HEK293 (cell line): ENCODE measurements around the gene NRIP2.
A peak's percentile ranks its signal among the peaks of the same experiment; 100 is the strongest.

ENCODE experiments used
- BCL11A ChIP-seq: fragments of 450-650 bp; formaldehyde crosslinking; IDR thresholded peaks from 2 replicates; pipeline ENCODE4 v1.5.1; 2016; ENCODE audit warnings: low read depth, missing biosample characterization, missing genetic modification characterization
- IKZF3 ChIP-seq: fragments of 450-650 bp; IDR thresholded peaks from 2 replicates; pipeline ENCODE4 v1.5.0; 2018; ENCODE audit warnings: missing biosample characterization, mild to moderate bottlenecking, missing genetic modification characterization, moderate library complexity
- MEIS1 ChIP-seq: sonication (generic); formaldehyde crosslinking; IDR thresholded peaks from 2 replicates; pipeline ENCODE4 v1.8.1; 2022; ENCODE audit warnings: missing genetic modification reagents, mild to moderate bottlenecking, borderline replicate concordance
- MYNN ChIP-seq: fragments of 450-650 bp; formaldehyde crosslinking; IDR thresholded peaks from 2 replicates; pipeline ENCODE4 v1.5.1; 2016; ENCODE audit warnings: missing biosample characterization, missing genetic modification characterization, borderline replicate concordance
- MZF1 ChIP-seq: fragments of 450-650 bp; formaldehyde crosslinking; IDR thresholded peaks from 2 replicates; pipeline ENCODE4 v1.5.1; 2017; ENCODE audit warnings: missing biosample characterization, missing genetic modification characterization, borderline replicate concordance
- REPIN1 ChIP-seq: fragments of 450-650 bp; formaldehyde crosslinking; IDR thresholded peaks from 2 replicates; pipeline ENCODE4 v1.5.1; 2017; ENCODE audit warnings: missing biosample characterization, missing genetic modification characterization, low read depth
- SETDB1 ChIP-seq: IDR thresholded peaks from one replicate; pipeline ENCODE4 v1.6.1; 2017; ENCODE audit warnings: mild to moderate bottlenecking, low read length, moderate library complexity, mixed read lengths; ENCODE audit not compliant: insufficient read length
- TRIM28 ChIP-seq: IDR thresholded peaks from 2 replicates; pipeline ENCODE4 v1.6.1; 2011; ENCODE audit warnings: low read length, control low read depth, borderline replicate concordance
- WT1 ChIP-seq: fragments of 450-650 bp; formaldehyde crosslinking; IDR thresholded peaks from 2 replicates; pipeline ENCODE4 v1.5.1; 2016; ENCODE audit warnings: missing biosample characterization, missing genetic modification characterization
- ZBTB20 ChIP-seq: fragments of 450-650 bp; formaldehyde crosslinking; IDR thresholded peaks from 2 replicates; pipeline ENCODE4 v1.5.1; 2016; ENCODE audit warnings: missing biosample characterization, missing genetic modification characterization
- ZBTB49 ChIP-seq: fragments of 450-650 bp; formaldehyde crosslinking; IDR thresholded peaks from 2 replicates; pipeline ENCODE4 v1.5.1; 2016; ENCODE audit warnings: missing biosample characterization, missing genetic modification characterization, low read depth
- ZFP69B ChIP-seq: fragments of 450-650 bp; formaldehyde crosslinking; IDR thresholded peaks from 2 replicates; pipeline ENCODE4 v1.5.1; 2016; ENCODE audit warnings: missing biosample characterization, missing genetic modification characterization
- ZNF10 ChIP-seq: fragments of 450-650 bp; formaldehyde crosslinking; IDR thresholded peaks from 2 replicates; pipeline ENCODE4 v1.5.1; 2017; ENCODE audit warnings: missing biosample characterization, missing genetic modification characterization
- ZNF121 ChIP-seq: fragments of 450-650 bp; formaldehyde crosslinking; IDR thresholded peaks from 2 replicates; pipeline ENCODE4 v1.5.1; 2016; ENCODE audit warnings: missing biosample characterization, missing genetic modification characterization
- ZNF23 ChIP-seq: fragments of 450-650 bp; formaldehyde crosslinking; IDR thresholded peaks from 2 replicates; pipeline ENCODE4 v1.5.1; 2016; ENCODE audit warnings: missing biosample characterization, missing genetic modification characterization, borderline replicate concordance
- ZNF248 ChIP-seq: fragments of 450-650 bp; formaldehyde crosslinking; IDR thresholded peaks from 2 replicates; pipeline ENCODE4 v1.5.1; 2017; ENCODE audit warnings: missing biosample characterization, missing genetic modification characterization
- ZNF274 ChIP-seq, 2 experiments: fragments of 200-500 bp in 1 of 2; fragments of 450-650 bp in 1 of 2; sonication (Bioruptor generic) in 1 of 2; formaldehyde crosslinking in 1 of 2; IDR thresholded peaks; 2 replicates each; pipeline versions ENCODE4 v1.5.1 to v1.6.1; 2014 to 2016; ENCODE audit warnings: borderline replicate concordance in 1 of 2, inconsistent platforms in 1 of 2, low read length in 1 of 2, missing biosample characterization in 1 of 2, missing genetic modification characterization in 1 of 2
- ZNF510 ChIP-seq: fragments of 450-650 bp; formaldehyde crosslinking; IDR thresholded peaks from 2 replicates; pipeline ENCODE4 v1.5.1; 2018; ENCODE audit warnings: mild to moderate bottlenecking, missing genetic modification characterization, missing biosample characterization; ENCODE audit not compliant: insufficient replicate concordance
- ZNF518A ChIP-seq: fragments of 450-650 bp; formaldehyde crosslinking; conservative IDR thresholded peaks from 2 replicates; pipeline ENCODE4 v1.5.1; 2016; ENCODE audit warnings: low read depth, missing biosample characterization, missing genetic modification characterization
- ZNF626 ChIP-seq: fragments of 450-650 bp; sonication (Bioruptor Pico); formaldehyde crosslinking; IDR thresholded peaks from 2 replicates; pipeline ENCODE4 v1.5.1; 2018; ENCODE audit warnings: missing biosample characterization, missing genetic modification characterization, inconsistent platforms
- ZNF660 ChIP-seq: fragments of 450-650 bp; IDR thresholded peaks from 2 replicates; pipeline ENCODE4 v1.5.1; 2018; ENCODE audit warnings: missing biosample characterization, mild to moderate bottlenecking, missing genetic modification characterization
- ZNF664 ChIP-seq: fragments of 450-650 bp; formaldehyde crosslinking; IDR thresholded peaks from 2 replicates; pipeline ENCODE4 v1.5.1; 2016; ENCODE audit warnings: missing biosample characterization, missing genetic modification characterization
- ZNF777 ChIP-seq: fragments of 450-650 bp; formaldehyde crosslinking; IDR thresholded peaks from 2 replicates; pipeline ENCODE4 v1.5.1; 2017; ENCODE audit warnings: missing biosample characterization, missing genetic modification characterization, borderline replicate concordance
- ZNF837 ChIP-seq: fragments of 450-650 bp; formaldehyde crosslinking; IDR thresholded peaks from 2 replicates; pipeline ENCODE4 v1.5.1; 2016; ENCODE audit warnings: missing biosample characterization, missing genetic modification characterization
- ZSCAN16 ChIP-seq: fragments of 450-650 bp; formaldehyde crosslinking; IDR thresholded peaks from 2 replicates; pipeline ENCODE4 v1.5.1; 2016; ENCODE audit warnings: missing biosample characterization, missing genetic modification characterization
- TF ChIP-seq, protein P1 (sequence below): fragments of 450-650 bp; IDR thresholded peaks from 2 replicates; pipeline ENCODE4 v1.5.1; 2018; ENCODE audit warnings: missing biosample characterization, mild to moderate bottlenecking, missing genetic modification characterization
- TF ChIP-seq, protein P2 (sequence below): fragments of 450-650 bp; formaldehyde crosslinking; IDR thresholded peaks from 2 replicates; pipeline ENCODE4 v1.5.1; 2016; ENCODE audit warnings: missing biosample characterization, missing genetic modification characterization
- TF ChIP-seq, protein P3 (sequence below): fragments of 450-650 bp; formaldehyde crosslinking; IDR thresholded peaks from 2 replicates; pipeline ENCODE4 v1.5.1; 2016; ENCODE audit warnings: missing biosample characterization, missing genetic modification characterization

NRIP2 gene

GRCh38 chr12:2812290-2813213 is 22.3 kb downstream of the NRIP2 start, which contains the start of gene ITFG2 (continued):
- TF ChIP-seq ZNF518A (tag by site-specific recombination) (peak; percentile 73), ZFP69B (tag by site-specific recombination) (peak; percentile 91), ZBTB49 (tag by site-specific recombination) (0 out of 2 replicates have a peak, but pooled peaks have one; percentile 45), REPIN1 (tag by site-specific recombination) (peak; percentile 98), SETDB1 (no peak), ZNF626 (tag by site-specific recombination) (no peak), ZNF837 (tag by site-specific recombination) (no peak), ZNF274 (IDR thresholded peaks at IDR 0.05; ENCODE audit: low read length) (no peak), ZNF274 (tag by site-specific recombination; IDR thresholded peaks at IDR 0.05; ENCODE audit: borderline replicate concordance) (no peak), ZNF121 (tag by site-specific recombination) (peak; percentile 90), MZF1 (no peak), ZNF777 (tag by site-specific recombination) (no peak), BCL11A (tag by site-specific recombination) (peak; percentile 71; the same call in 1 of the 2 replicates), WT1 (tag by site-specific recombination) (peak; percentile 96), ZNF664 (peak; percentile 69), MEIS1 (CRISPR knock-in tag) (no peak; the same call in 1 of the 2 replicates), ZBTB20 (tag by site-specific recombination) (peak; percentile 82; the same call in 1 of the 2 replicates), ZNF10 (tag by site-specific recombination) (peak; percentile 86; the same call in 1 of the 2 replicates), ZNF248 (tag by site-specific recombination) (no peak), MYNN (tag by site-specific recombination) (peak; percentile 68; the same call in 1 of the 2 replicates), ZNF660 (tag by site-specific recombination) (peak; percentile 84), ZNF510 (tag by site-specific recombination) (no peak), TRIM28 (peak; percentile 95), ZSCAN16 (tag by site-specific recombination) (peak; percentile 65; the same call in 1 of the 2 replicates), IKZF3 (tag by site-specific recombination) (peak; percentile 89), ZNF23 (tag by site-specific recombination) (no peak)
- TF ChIP-seq, protein P1, sequence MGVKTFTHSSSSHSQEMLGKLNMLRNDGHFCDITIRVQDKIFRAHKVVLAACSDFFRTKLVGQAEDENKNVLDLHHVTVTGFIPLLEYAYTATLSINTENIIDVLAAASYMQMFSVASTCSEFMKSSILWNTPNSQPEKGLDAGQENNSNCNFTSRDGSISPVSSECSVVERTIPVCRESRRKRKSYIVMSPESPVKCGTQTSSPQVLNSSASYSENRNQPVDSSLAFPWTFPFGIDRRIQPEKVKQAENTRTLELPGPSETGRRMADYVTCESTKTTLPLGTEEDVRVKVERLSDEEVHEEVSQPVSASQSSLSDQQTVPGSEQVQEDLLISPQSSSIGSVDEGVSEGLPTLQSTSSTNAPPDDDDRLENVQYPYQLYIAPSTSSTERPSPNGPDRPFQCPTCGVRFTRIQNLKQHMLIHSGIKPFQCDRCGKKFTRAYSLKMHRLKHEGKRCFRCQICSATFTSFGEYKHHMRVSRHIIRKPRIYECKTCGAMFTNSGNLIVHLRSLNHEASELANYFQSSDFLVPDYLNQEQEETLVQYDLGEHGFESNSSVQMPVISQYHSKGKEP (tag by site-specific recombination): 0 out of 2 replicates have a peak, but pooled peaks have one; percentile 5
- TF ChIP-seq, protein P2, sequence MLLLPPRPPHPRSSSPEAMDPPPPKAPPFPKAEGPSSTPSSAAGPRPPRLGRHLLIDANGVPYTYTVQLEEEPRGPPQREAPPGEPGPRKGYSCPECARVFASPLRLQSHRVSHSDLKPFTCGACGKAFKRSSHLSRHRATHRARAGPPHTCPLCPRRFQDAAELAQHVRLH (tag by site-specific recombination): peak; percentile 93
- TF ChIP-seq, protein P3, sequence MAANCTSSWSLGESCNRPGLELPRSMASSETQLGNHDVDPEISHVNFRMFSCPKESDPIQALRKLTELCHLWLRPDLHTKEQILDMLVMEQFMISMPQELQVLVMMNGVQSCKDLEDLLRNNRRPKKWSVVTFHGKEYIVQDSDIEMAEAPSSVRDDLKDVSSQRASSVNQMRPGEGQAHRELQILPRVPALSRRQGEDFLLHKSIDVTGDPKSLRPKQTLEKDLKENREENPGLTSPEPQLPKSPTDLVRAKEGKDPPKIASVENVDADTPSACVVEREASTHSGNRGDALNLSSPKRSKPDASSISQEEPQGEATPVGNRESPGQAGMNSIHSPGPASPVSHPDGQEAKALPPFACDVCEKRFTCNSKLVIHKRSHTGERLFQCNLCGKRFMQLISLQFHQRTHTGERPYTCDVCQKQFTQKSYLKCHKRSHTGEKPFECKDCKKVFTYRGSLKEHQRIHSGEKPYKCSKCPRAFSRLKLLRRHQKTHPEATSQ (tag by site-specific recombination): peak; percentile 94
